Stimulated activated CD8-positive, alpha-beta memory T cell treated with anti-CD3 and anti-CD28 coated beads, Interleukin-12 subunit alpha, Interleukin-12 subunit beta, amount 100 ng/mL, for 24 hours (primary cell): ENCODE data around the gene ADPRH.

Experiments
- DNase-seq: peaks from one replicate; pipeline ENCODE4 v3.0.0-alpha.2; 2020; ENCODE audit errors: extremely low read depth

ADPRH gene

DNA sequence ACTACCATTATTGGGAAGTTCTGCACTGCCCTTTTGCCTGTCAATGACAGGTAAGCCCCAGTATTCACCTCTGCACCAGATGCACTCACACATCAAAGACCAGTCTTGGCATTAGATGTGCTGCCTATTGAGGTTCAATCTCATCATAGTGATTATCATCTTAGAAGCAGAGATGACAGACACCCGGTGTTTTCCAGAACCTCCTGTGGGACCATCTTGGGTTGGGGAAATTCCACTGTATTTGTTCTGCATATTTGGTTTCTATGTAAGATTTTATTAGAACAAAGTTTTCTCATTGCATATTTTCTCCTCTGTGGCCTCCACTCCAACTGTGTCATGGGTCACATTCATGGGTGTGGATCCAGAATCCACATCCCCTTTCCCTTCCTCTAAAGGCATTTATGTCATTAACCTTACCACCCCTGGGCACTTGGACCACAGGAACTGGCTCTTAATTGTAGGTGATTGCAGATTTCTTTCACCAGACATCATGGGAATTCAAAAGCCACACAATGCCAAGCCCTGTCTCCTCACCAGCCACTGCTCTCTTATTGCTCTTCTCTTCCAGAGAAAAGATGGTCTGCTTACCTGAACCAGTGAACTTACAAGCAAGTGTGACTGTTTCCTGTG lies 49.6 kb downstream of the ADPRH start:
- no peak for DNase-seq

GRCh38 chr3:119630128-119630879 lies 51.0 kb downstream of the ADPRH start:
- DNase-seq: no peak

DNA sequence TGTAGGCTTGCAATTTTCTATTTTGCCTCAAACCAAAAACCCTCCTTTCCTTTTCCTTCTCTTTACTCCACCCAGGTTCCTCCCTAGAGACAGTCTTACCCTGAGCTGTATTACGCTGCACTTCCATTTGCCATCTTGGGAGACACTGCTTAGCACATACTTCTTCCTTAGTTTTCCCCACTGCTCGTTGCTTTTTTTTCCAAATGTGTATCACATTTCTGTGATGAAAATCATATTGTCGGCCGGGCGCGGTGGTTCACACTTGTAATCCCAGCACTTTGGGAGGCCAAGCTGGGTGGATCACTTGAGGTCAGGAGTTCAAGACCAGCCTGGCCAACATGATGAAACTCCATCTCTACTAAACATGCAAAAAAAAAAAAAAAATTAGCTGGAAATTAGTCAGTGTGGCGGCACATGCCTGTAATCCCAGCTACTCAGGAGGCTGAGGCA lies 51.6 kb downstream of the ADPRH start:
- DNase-seq: no peak

- no peak for DNase-seq
Measured at GRCh38 chr3:119631516-119631915, 52.2 kb downstream of the ADPRH start.

DNA sequence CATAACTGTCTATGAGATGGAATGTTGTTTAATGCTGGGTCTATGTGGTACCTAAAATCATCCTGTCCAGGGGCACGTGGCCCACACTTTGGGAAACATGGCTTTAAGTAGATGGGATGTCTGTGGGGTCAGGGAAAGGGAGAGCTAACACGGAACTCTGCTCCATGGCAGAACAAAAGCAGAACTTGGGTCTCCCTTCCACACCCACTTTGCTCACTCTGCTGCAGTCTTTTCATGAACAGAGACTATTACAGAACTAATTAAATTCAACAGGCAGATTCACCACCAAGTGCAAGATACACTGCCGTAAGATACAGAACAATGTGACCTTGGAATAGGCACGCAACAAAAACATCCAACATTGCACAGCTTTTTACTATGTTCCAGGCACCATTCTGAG lies 52.9 kb downstream of the ADPRH start:
- DNase-seq: no peak

DNA sequence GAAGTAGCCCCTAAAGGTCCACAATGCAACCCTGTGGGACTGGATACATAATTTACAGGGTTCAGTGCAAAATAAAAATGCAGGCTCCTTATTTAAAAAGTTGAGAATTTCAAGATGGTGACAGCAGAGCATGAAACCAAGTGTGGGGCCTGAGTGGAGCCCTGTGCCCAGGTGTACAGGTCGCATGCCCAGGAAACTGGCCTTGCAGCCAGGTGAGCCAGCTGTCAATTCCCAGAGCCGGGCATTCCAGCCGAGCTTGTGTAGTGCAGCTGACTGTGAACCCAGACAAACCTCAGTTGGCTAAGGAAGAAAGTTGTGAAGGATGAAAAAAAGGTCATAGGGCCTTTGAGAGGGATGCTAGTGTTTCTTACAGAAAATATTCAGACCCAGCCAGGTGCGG lies 53.5 kb downstream of the ADPRH start:
- no peak for DNase-seq

DNA sequence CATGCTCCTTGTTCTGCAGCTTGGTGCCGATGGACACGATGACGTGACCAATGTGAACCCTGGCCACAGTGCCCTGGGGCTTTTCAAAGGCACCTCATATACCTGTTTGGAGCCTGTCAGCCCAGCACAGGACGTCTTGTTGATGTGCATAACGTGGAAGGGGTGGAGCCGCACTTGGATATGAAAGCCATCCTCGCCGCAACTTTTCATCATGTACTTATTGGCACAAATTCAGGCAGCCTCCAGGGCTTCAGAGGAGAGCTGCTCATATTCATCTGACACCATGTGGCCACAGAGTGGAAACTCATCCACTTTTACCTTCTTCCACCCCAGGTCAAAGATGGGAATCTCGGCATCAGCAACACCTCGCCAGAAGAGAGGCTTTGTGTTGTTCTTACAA lies 56.4 kb downstream of the ADPRH start:
- DNase-seq: no peak

GRCh38 chr3:119636249-119636648 lies 57.0 kb downstream of the ADPRH start:
- DNase-seq: no peak

- no peak for DNase-seq
Measured at GRCh38 chr3:119636891-119637611, 57.8 kb downstream of the ADPRH start.

- DNase-seq: no peak
Measured at GRCh38 chr3:119637679-119638477, 58.6 kb downstream of the ADPRH start.
